Tibial artery (tissue), 4 donors: ENCODE results near the gene YAE1.

Experiments
- DNase-seq, 2 donors: peaks; one replicate each; pipeline ENCODE4 v3.0.0-alpha.2; 2019
- H3K27ac ChIP-seq, 2 donors: fragments of 200-600 bp; sonication (generic) in 1 of 2; 1 replicate in 1 of 2; 2 replicates in 1 of 2; pipeline ENCODE4 v1.5.1; 2018 to 2019; ENCODE audit warnings: mild to moderate bottlenecking in 1 of 2
- H3K27me3 ChIP-seq, 2 donors: fragments of 200-600 bp; sonication (generic) in 1 of 2; one replicate each; pipeline versions ENCODE4 v1.5.1 to v1.6.0; 2016 to 2019
- H3K36me3 ChIP-seq, 3 donors: fragments of 200-600 bp; sonication (generic) in 2 of 3; one replicate each; pipeline ENCODE4 v1.5.1; 2016 to 2019; ENCODE audit warnings: mild to moderate bottlenecking in 2 of 3
- H3K4me1 ChIP-seq, 4 donors: fragments of 200-600 bp; sonication (generic) in 2 of 4; 1 replicate in 3 of 4; 2 replicates in 1 of 4; pipeline ENCODE4 v1.5.1; 2016 to 2019
- H3K4me3 ChIP-seq, 2 donors: fragments of 200-600 bp; sonication (generic) in 1 of 2; 1 replicate in 1 of 2; 2 replicates in 1 of 2; pipeline ENCODE4 v1.5.1; 2018 to 2019; ENCODE audit warnings: mild to moderate bottlenecking in 2 of 2
- H3K9me3 ChIP-seq, 3 donors: fragments of 200-600 bp; sonication (generic) in 1 of 3; one replicate each; pipeline ENCODE4 v1.5.1; 2016 to 2019
- CTCF ChIP-seq, 2 experiments: fragments of 200-600 bp in 1 of 2; fragments of 450-650 bp in 1 of 2; IDR thresholded peaks; one replicate each; pipeline ENCODE4 v1.5.1; 2017 to 2019; ENCODE audit warnings: antibody characterized with exemption in 2 of 2, mild to moderate bottlenecking in 1 of 2, moderate library complexity in 1 of 2
- intact Hi-C: fragments of 100-400 bp; cut with DNase I; formaldehyde crosslinking; loops from one replicate; pipeline ENCODE4 v1.15.0; 2023; ENCODE audit warnings: low total_unique reads

The YAE1 gene

GRCh38 chr7:39583539-39583938, 17.3 kb downstream of the YAE1 start:
- no peak overlapping the region for H3K4me3 ChIP-seq
- no peaks in the 10 kb centered on the region for H3K9me3 ChIP-seq
- intact Hi-C loops = no loop called here
- no peaks in the 10 kb centered on the region for H3K27me3 ChIP-seq
- H3K36me3 ChIP-seq = peaks cover 0 to 9% (median 2%) of the 10 kb centered on the region in 3 donors
- no peaks in the 10 kb centered on the region for H3K4me1 ChIP-seq
- no peak for DNase-seq
- no peak for TF ChIP-seq CTCF (IDR thresholded peaks at IDR 0.05)
- H3K27ac ChIP-seq = no peak overlapping the region

GRCh38 chr7:39587393-39587792, 21.2 kb downstream of the YAE1 start:
- no peak for DNase-seq
- Histone ChIP-seq H3K4me1 (no peaks in the 10 kb centered on the region), H3K27ac (no peak overlapping the region), H3K4me3 (no peak overlapping the region), H3K36me3 (no peaks in the 10 kb centered on the region), H3K9me3 (no peaks in the 10 kb centered on the region), H3K27me3 (no peaks in the 10 kb centered on the region)
- intact Hi-C loops = no loop called here
- TF ChIP-seq CTCF (IDR thresholded peaks at IDR 0.05) = no peak

GRCh38 chr7:39588416-39588815, 22.2 kb downstream of the YAE1 start:
- H3K9me3 ChIP-seq = no peaks in the 10 kb centered on the region
- no peaks in the 10 kb centered on the region for H3K4me1 ChIP-seq
- no peak for TF ChIP-seq CTCF (IDR thresholded peaks at IDR 0.05)
- no peak overlapping the region for H3K4me3 ChIP-seq
- intact Hi-C loops = no loop called here
- H3K36me3 ChIP-seq = no peaks in the 10 kb centered on the region
- no peak for DNase-seq
- H3K27ac ChIP-seq = no peak overlapping the region
- H3K27me3 ChIP-seq = no peaks in the 10 kb centered on the region

- Histone ChIP-seq H3K4me1 (no peaks in the 10 kb centered on the region), H3K27me3 (no peaks in the 10 kb centered on the region), H3K27ac (no peak overlapping the region), H3K9me3 (no peaks in the 10 kb centered on the region), H3K4me3 (no peak overlapping the region), H3K36me3 (no peaks in the 10 kb centered on the region)
- intact Hi-C loops = no loop called here
- no peak for TF ChIP-seq CTCF (IDR thresholded peaks at IDR 0.05)
- no peak for DNase-seq
These were observed 23.3 kb downstream of the YAE1 start for GRCh38 chr7:39589323-39590111.

GRCh38 chr7:39592586-39592985, 26.4 kb downstream of the YAE1 start:
- DNase-seq = no peak
- Histone ChIP-seq H3K4me3 (no peak overlapping the region), H3K27ac (no peak overlapping the region), H3K36me3 (no peaks in the 10 kb centered on the region), H3K4me1 (no peaks in the 10 kb centered on the region), H3K9me3 (no peaks in the 10 kb centered on the region), H3K27me3 (no peaks in the 10 kb centered on the region)
- no peak for TF ChIP-seq CTCF (IDR thresholded peaks at IDR 0.05)
- intact Hi-C loops = no loop called here
